Vagina (tissue), 2 donors: ENCODE data around the gene ADARB2.

ENCODE experiments used
- POLR2A ChIP-seq, 2 donors: fragments of 450-650 bp; IDR thresholded peaks; one replicate each; pipeline ENCODE4 v1.6.1; 2017; ENCODE audit warnings: antibody characterized with exemption in 2 of 2, mild to moderate bottlenecking in 2 of 2, moderate library complexity in 2 of 2
- POLR2AphosphoS5 ChIP-seq, 2 donors: sonication (generic); formaldehyde crosslinking; IDR thresholded peaks; one replicate each; pipeline ENCODE4 v1.9.0; 2017; ENCODE audit warnings: antibody characterized with exemption in 2 of 2, mild to moderate bottlenecking in 2 of 2, low read depth in 1 of 2; ENCODE audit not compliant: insufficient read depth in 1 of 2
- TF ChIP-seq, protein P1 (sequence below), 3 experiments: fragments of 450-650 bp in 2 of 3; fragments of 200-600 bp in 1 of 3; sonication (generic) in 1 of 3; IDR thresholded peaks; one replicate each; pipeline ENCODE4 v1.5.1; 2017 to 2019; ENCODE audit warnings: antibody characterized with exemption in 3 of 3, mild to moderate bottlenecking in 2 of 3, moderate library complexity in 2 of 3

DNA sequence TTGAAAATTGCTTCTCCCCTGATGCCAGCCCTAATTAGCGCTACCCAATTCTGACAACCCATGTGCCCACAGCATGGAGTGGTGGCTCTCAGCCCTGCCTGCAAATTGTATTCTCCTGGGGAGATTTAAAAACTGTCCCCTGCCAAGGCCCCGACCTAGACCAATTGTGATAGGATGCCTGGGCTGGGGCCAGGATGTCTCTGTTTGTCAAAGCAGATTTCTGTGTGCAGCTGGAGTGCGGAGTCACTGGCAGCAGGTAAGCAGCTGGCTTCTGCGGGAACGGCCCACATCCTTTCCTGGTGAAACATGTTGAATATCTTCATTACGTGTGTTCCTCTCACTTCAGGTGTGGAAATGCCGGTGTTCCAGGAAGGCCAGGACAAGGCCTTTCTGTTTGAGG is 442.6 kb downstream of the ADARB2 start:
- TF ChIP-seq, protein P1, sequence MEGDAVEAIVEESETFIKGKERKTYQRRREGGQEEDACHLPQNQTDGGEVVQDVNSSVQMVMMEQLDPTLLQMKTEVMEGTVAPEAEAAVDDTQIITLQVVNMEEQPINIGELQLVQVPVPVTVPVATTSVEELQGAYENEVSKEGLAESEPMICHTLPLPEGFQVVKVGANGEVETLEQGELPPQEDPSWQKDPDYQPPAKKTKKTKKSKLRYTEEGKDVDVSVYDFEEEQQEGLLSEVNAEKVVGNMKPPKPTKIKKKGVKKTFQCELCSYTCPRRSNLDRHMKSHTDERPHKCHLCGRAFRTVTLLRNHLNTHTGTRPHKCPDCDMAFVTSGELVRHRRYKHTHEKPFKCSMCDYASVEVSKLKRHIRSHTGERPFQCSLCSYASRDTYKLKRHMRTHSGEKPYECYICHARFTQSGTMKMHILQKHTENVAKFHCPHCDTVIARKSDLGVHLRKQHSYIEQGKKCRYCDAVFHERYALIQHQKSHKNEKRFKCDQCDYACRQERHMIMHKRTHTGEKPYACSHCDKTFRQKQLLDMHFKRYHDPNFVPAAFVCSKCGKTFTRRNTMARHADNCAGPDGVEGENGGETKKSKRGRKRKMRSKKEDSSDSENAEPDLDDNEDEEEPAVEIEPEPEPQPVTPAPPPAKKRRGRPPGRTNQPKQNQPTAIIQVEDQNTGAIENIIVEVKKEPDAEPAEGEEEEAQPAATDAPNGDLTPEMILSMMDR (IDR thresholded peaks at IDR 0.05) = no peak
- TF ChIP-seq POLR2AphosphoS5 (IDR thresholded peaks at IDR 0.05; ENCODE audit: insufficient read depth in 1 of 2, low read depth in 1 of 2) (no peak), POLR2A (IDR thresholded peaks at IDR 0.05) (no peak)
